ENCODE results near the gene CADPS.

Gene CADPS

GRCh38 chr3:62874711-62875557 is at the start of gene CADPS:
Gene CADPS (minus strand): TSS chr3:62875416. CDS start chr3:62875029, 387 bp downstream.
- Histone ChIP-seq H3K4me1 (ENCODE audit: control insufficient read depth in 1 of 2, insufficient read depth in 1 of 2, low read depth in 1 of 2, low read length in 1 of 2) (no peaks in the 10 kb centered on the region), H3K9me3 (no peaks in the 10 kb centered on the region), H3K4me3 (ENCODE audit: low read depth in 1 of 2, low read length in 1 of 2) (no peak within 1 kb of the TSS), H3K27ac (no peak within 1 kb of the TSS), H3K36me3 (no peaks in the 10 kb centered on the region), H3K27me3 (peaks cover 76% of the 10 kb centered on the region)
- TF ChIP-seq, protein P1, sequence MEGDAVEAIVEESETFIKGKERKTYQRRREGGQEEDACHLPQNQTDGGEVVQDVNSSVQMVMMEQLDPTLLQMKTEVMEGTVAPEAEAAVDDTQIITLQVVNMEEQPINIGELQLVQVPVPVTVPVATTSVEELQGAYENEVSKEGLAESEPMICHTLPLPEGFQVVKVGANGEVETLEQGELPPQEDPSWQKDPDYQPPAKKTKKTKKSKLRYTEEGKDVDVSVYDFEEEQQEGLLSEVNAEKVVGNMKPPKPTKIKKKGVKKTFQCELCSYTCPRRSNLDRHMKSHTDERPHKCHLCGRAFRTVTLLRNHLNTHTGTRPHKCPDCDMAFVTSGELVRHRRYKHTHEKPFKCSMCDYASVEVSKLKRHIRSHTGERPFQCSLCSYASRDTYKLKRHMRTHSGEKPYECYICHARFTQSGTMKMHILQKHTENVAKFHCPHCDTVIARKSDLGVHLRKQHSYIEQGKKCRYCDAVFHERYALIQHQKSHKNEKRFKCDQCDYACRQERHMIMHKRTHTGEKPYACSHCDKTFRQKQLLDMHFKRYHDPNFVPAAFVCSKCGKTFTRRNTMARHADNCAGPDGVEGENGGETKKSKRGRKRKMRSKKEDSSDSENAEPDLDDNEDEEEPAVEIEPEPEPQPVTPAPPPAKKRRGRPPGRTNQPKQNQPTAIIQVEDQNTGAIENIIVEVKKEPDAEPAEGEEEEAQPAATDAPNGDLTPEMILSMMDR (IDR thresholded peaks at IDR 0.05) = no peak

DNA sequence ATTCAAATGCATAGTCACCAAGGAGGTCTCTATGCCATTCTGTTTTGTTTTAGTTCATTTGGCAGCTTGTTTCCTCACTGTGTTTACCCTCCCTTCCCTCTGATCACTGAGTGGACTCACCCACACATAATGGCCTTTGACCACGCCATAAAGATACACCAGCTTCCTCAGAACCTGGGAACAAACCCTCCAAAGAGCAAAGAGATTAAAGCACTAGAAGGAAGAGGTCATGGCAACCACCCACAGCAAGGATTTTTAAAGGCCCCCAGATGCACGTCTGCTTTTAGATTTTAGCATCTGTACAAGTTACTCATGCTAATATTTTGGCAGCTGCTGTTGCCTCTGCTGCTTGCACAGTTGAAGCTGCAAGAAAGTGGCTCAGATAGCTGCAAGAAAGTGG is 47.9 kb upstream of the CADPS start:
- no peaks in the 10 kb centered on the region for H3K9me3 ChIP-seq
- no peaks in the 10 kb centered on the region for H3K4me1 ChIP-seq (ENCODE audit: control insufficient read depth in 1 of 2, insufficient read depth in 1 of 2, low read depth in 1 of 2, low read length in 1 of 2)
- TF ChIP-seq, protein P1 (IDR thresholded peaks at IDR 0.05) = no peak
- no peaks in the 10 kb centered on the region for H3K36me3 ChIP-seq
- no peaks in the 10 kb centered on the region for H3K27me3 ChIP-seq
- H3K27ac ChIP-seq = no peak overlapping the region
- no peak overlapping the region for H3K4me3 ChIP-seq (ENCODE audit: low read depth in 1 of 2, low read length in 1 of 2)

GRCh38 chr3:62922326-62922725 is 47.1 kb upstream of the CADPS start:
- TF ChIP-seq, protein P1 (IDR thresholded peaks at IDR 0.05) = no peak
- Histone ChIP-seq H3K27me3 (no peaks in the 10 kb centered on the region), H3K4me1 (ENCODE audit: control insufficient read depth in 1 of 2, insufficient read depth in 1 of 2, low read depth in 1 of 2, low read length in 1 of 2) (no peaks in the 10 kb centered on the region), H3K27ac (no peak overlapping the region), H3K9me3 (no peaks in the 10 kb centered on the region), H3K4me3 (ENCODE audit: low read depth in 1 of 2, low read length in 1 of 2) (no peak overlapping the region), H3K36me3 (no peaks in the 10 kb centered on the region)

DNA sequence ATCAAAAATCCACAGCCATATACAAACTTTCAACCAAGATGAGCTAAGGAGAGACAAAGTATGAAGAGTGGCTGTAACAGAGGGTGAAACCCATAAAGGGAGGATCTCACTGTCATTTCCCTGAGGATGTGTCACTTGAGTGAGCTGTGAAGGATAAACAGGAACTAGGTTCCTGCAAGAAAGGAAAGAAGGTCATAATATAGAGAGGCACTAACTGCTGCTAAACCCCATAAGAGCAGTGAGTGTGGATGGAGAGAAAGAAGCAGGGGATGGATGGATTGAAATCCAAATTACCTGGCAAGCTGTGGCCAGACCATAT is 45.2 kb upstream of the CADPS start:
- Histone ChIP-seq H3K4me3 (ENCODE audit: low read depth in 1 of 2, low read length in 1 of 2) (no peak overlapping the region), H3K9me3 (no peaks in the 10 kb centered on the region), H3K36me3 (no peaks in the 10 kb centered on the region), H3K4me1 (ENCODE audit: control insufficient read depth in 1 of 2, insufficient read depth in 1 of 2, low read depth in 1 of 2, low read length in 1 of 2) (no peaks in the 10 kb centered on the region), H3K27ac (no peak overlapping the region), H3K27me3 (no peaks in the 10 kb centered on the region)
- TF ChIP-seq, protein P1 (IDR thresholded peaks at IDR 0.05) = no peak

DNA sequence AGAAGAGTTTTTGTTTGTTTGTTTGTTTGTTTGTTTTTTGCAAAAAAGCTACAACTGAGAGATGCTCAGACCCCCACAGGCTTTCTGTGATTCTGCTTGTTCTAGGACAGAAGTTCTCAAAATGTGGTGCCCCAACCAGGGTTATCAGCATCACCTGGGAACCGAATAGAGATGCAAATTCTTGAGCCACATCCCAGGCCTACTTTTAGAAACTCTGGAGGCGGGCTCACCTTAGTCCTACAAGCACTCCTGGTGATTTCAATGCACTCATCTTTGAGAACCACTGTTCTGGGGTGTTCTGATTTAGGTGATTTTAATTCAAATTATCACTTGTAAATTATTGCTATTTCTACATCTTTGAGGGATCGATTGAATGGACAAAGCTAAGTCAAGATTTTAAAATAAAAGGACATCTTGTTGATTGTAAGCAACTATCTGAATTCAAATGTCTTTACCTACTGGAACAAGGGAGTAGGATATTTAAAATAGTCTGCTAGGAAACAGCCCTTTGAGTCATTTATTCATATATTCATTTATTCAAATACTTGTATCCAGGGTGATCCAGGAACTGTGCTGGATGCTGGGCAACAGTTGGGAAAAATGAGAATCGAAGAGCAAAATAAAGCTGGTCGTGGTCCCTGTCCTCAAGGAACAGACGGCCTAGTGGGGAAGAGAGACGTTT is 44.7 kb upstream of the CADPS start:
- TF ChIP-seq, protein P1 (IDR thresholded peaks at IDR 0.05) = no peak
- Histone ChIP-seq H3K9me3 (no peaks in the 10 kb centered on the region), H3K27me3 (no peaks in the 10 kb centered on the region), H3K4me3 (ENCODE audit: low read depth in 1 of 2, low read length in 1 of 2) (no peak overlapping the region), H3K4me1 (ENCODE audit: control insufficient read depth in 1 of 2, insufficient read depth in 1 of 2, low read depth in 1 of 2, low read length in 1 of 2) (no peaks in the 10 kb centered on the region), H3K36me3 (no peaks in the 10 kb centered on the region), H3K27ac (no peak overlapping the region)

Data from neutrophil (primary cell).